Endodermal cell (in vitro differentiated cells): Measurements from ENCODE around the gene TARS3. TPM values are rescaled to one million over a fixed set of nuclear protein-coding genes. Genes with fewer than 3 reads are reported as not detected.

Source experiments
- DNase-seq: peaks from one replicate; pipeline ENCODE4 v3.0.0-alpha.2; 2017
- H3K27ac ChIP-seq: 2 replicates; pipeline ENCODE4 v1.5.1; 2013; ENCODE audit warnings: mild to moderate bottlenecking, low read depth, low read length, moderate library complexity
- H3K27me3 ChIP-seq: 2 replicates; pipeline ENCODE4 v1.6.1; 2013; ENCODE audit warnings: mild to moderate bottlenecking, low read length, moderate library complexity; ENCODE audit not compliant: insufficient read depth, control insufficient read depth, poor library complexity, severe bottlenecking
- H3K36me3 ChIP-seq: 2 replicates; pipeline ENCODE4 v1.7.0; 2013; ENCODE audit warnings: mild to moderate bottlenecking, low read length, moderate library complexity; ENCODE audit not compliant: control insufficient read depth, insufficient read depth
- H3K4me1 ChIP-seq: one replicate; pipeline ENCODE4 v1.7.0; 2013; ENCODE audit warnings: low read length; ENCODE audit not compliant: control insufficient read depth, insufficient read depth
- H3K4me3 ChIP-seq: 2 replicates; pipeline ENCODE4 v1.5.1; 2013; ENCODE audit warnings: mild to moderate bottlenecking, low read length, moderate library complexity
- H3K9ac ChIP-seq: 2 replicates; pipeline ENCODE4 v1.6.1; 2013; ENCODE audit warnings: mild to moderate bottlenecking, low read length, moderate library complexity; ENCODE audit not compliant: poor library complexity, severe bottlenecking; ENCODE audit errors: extremely low read depth
- H3K9me3 ChIP-seq: 2 replicates; pipeline ENCODE4 v1.6.1; 2013; ENCODE audit warnings: mild to moderate bottlenecking, low read length, moderate library complexity; ENCODE audit not compliant: control insufficient read depth
- H3K27ac Mint-ChIP-seq: 2 replicates; pipeline ENCODE4 v1.8.0; 2020; ENCODE audit warnings: mixed read lengths
- H3K27me3 Mint-ChIP-seq: 2 replicates; pipeline ENCODE4 v1.8.0; 2021; ENCODE audit warnings: mild to moderate bottlenecking, mixed read lengths; ENCODE audit not compliant: insufficient read depth
- H3K36me3 Mint-ChIP-seq: 2 replicates; pipeline ENCODE4 v1.8.0; 2020; ENCODE audit warnings: low read depth, mixed read lengths
- H3K4me1 Mint-ChIP-seq: 2 replicates; pipeline ENCODE4 v1.8.0; 2020; ENCODE audit warnings: mixed read lengths
- H3K4me3 Mint-ChIP-seq: 2 replicates; pipeline ENCODE4 v1.8.0; 2020; ENCODE audit warnings: mild to moderate bottlenecking, moderate library complexity, mixed read lengths
- H3K9me3 Mint-ChIP-seq: 2 replicates; pipeline ENCODE4 v1.8.0; 2020; ENCODE audit warnings: mild to moderate bottlenecking, mixed read lengths
- CTCF ChIP-seq: fragments of 200-600 bp; sonication (generic); conservative IDR thresholded peaks from 2 replicates; pipeline ENCODE4 v1.5.0; 2021; ENCODE audit warnings: antibody characterized with exemption, mild to moderate bottlenecking
- WGBS, 2 experiments: methylation state at CpG; one replicate each; pipeline versions ENCODE4 v1.1.5 to v1.1.7; 2013; ENCODE audit warnings: missing lambda C conversion rate in 2 of 2, mixed read lengths in 1 of 2; ENCODE audit not compliant: insufficient coverage in 1 of 2, insufficient read length in 1 of 2; 5-methylcytosine and 5-hydroxymethylcytosine counted together
- total RNA-seq, 2 donors: library from RNA; stranded (reverse); fragmentation: NEBNext Ultra II Directional in 1 of 2; extraction: Animal tissue kit (Norgen Biotek cat#: 25700) in 1 of 2; gene quantifications; 2 replicates in 1 of 2; 3 replicates in 1 of 2; pipeline ENCODE4 v1.2.1, GENCODE V29; 2021

TARS3 gene
- total RNA-seq, 2 donors from 2014 or later, result 11.7 to 13.6 TPM

- H3K9me3 ChIP-seq, result no peaks in the 10 kb centered on the region
- no peaks in the 10 kb centered on the region for H3K27me3 ChIP-seq
- H3K4me3 ChIP-seq, result no peak overlapping the region
- no peak overlapping the region for H3K27ac Mint-ChIP-seq
- 91 to 93% methylated on average over 3 of the region's 4 CpGs for WGBS, 2 experiments
- peaks cover 44% of the 10 kb centered on the region for H3K36me3 ChIP-seq
- DNase-seq, result no peak
- no peak overlapping the region for H3K4me3 Mint-ChIP-seq
- no peak overlapping the region for H3K27ac ChIP-seq
- TF ChIP-seq CTCF, result no peak
- peaks cover 61% of the 10 kb centered on the region for H3K36me3 Mint-ChIP-seq
- no peaks in the 10 kb centered on the region for H3K4me1 ChIP-seq
- no peaks in the 10 kb centered on the region for H3K4me1 Mint-ChIP-seq
- no peaks in the 10 kb centered on the region for H3K9me3 Mint-ChIP-seq
- H3K27me3 Mint-ChIP-seq, result no peaks in the 10 kb centered on the region
- no peak overlapping the region for H3K9ac ChIP-seq
These were observed 22.2 kb downstream of the TARS3 start for GRCh38 chr15:101702077-101702476.

GRCh38 chr15:101698314-101698713 lies 26.0 kb downstream of the TARS3 start:
- Mint-ChIP-seq H3K36me3 (peaks cover 54% of the 10 kb centered on the region), H3K9me3 (no peaks in the 10 kb centered on the region), H3K27me3 (no peaks in the 10 kb centered on the region), H3K4me1 (no peaks in the 10 kb centered on the region), H3K27ac (no peak overlapping the region), H3K4me3 (no peak overlapping the region)
- Histone ChIP-seq H3K27me3 (no peaks in the 10 kb centered on the region), H3K27ac (no peak overlapping the region), H3K4me1 (no peaks in the 10 kb centered on the region), H3K4me3 (no peak overlapping the region), H3K9ac (no peak overlapping the region), H3K9me3 (no peaks in the 10 kb centered on the region), H3K36me3 (peaks cover 48% of the 10 kb centered on the region)
- no peak for TF ChIP-seq CTCF
- 100% methylated on average over 1 of the region's 2 CpGs; no CpG with 5 or more reads in 1 of the 2 experiments for WGBS, 2 experiments
- DNase-seq, result no peak

GRCh38 chr15:101697488-101697887 lies 26.8 kb downstream of the TARS3 start:
- Histone ChIP-seq H3K9ac (no peak overlapping the region), H3K4me3 (no peak overlapping the region), H3K27ac (no peak overlapping the region), H3K4me1 (no peaks in the 10 kb centered on the region), H3K36me3 (peaks cover 48% of the 10 kb centered on the region), H3K9me3 (no peaks in the 10 kb centered on the region), H3K27me3 (no peaks in the 10 kb centered on the region)
- Mint-ChIP-seq H3K4me3 (no peak overlapping the region), H3K4me1 (no peaks in the 10 kb centered on the region), H3K36me3 (peaks cover 55% of the 10 kb centered on the region), H3K9me3 (no peaks in the 10 kb centered on the region), H3K27ac (no peak overlapping the region), H3K27me3 (no peaks in the 10 kb centered on the region)
- TF ChIP-seq CTCF, result no peak
- no peak for DNase-seq
- WGBS, 2 experiments, result 95% methylated on average over 6 to 7 of the region's 7 CpGs
